ENCODE measurements around the gene ELAVL3. TPM values are rescaled to one million over a fixed set of nuclear protein-coding genes. Genes with fewer than 3 reads are reported as not detected.
A peak's percentile ranks its signal among the peaks of the same experiment; 100 is the strongest.
"Not testable (repeated sequence)": the region's sequence is repeated elsewhere in the genome, so short reads cannot be mapped to it uniquely, and the experiment has no call there.

ELAVL3 gene
- total RNA-seq, 1 donor from 2014 or later: 0.62 TPM

DNA sequence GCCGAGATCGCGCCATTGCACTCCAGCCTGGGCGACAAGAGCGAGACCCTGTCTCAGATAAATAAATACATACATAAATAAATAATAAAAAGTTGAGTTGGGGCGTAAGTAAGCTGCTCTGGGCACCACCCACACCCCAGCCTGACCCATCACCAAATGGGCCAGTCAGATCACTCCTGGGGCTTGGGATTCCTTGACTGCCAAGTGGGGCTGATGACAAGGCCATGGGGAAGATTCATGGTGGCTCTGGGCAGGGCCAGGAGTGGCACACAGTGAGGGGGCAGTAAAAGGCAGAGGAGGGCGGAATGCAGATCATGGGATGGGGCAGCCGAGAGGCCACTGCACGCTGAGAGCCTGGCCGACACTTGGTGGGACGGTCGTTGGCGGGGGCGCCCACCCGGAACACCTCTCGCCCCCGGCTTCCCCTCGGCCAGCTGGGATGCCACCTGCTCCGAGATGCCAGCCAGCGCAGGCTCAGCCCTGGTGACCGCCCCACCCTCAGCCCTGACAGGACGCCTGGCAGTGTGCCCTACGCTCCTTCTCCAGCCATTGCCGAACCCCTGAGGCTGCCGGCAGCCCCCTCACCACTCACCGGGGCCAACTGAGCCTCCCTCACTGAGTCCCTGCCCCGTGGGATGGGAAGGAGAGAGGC, 13.9 kb upstream of the ELAVL3 start:
- no peak for ATAC-seq (ENCODE audit: poor library complexity)
- intact Hi-C loops (cut with DNase I): no loop called here
- DNase-seq: no peak

DNA sequence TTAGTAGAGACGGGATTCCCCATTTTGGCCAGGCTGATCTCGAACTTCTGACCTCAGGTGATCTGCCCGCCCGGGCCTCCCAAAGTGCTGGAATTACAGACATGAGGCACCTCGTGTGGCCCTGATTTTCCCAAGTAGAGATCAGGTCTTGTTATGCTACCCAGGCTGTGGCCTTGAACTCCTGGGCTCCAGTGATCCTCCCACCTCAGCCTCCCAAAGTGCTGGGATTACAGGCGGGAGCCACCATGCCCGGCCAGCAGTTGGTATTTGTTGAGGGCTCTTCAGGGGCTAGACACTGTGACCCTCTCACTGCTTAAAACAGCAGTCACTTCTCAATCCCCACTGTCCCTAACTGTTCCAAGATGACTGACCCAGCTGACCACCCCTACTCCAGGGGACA, 8.5 kb upstream of the ELAVL3 start:
- intact Hi-C loops (cut with DNase I): no loop called here
- ATAC-seq (ENCODE audit: poor library complexity): no peak
- no peak for DNase-seq

DNA sequence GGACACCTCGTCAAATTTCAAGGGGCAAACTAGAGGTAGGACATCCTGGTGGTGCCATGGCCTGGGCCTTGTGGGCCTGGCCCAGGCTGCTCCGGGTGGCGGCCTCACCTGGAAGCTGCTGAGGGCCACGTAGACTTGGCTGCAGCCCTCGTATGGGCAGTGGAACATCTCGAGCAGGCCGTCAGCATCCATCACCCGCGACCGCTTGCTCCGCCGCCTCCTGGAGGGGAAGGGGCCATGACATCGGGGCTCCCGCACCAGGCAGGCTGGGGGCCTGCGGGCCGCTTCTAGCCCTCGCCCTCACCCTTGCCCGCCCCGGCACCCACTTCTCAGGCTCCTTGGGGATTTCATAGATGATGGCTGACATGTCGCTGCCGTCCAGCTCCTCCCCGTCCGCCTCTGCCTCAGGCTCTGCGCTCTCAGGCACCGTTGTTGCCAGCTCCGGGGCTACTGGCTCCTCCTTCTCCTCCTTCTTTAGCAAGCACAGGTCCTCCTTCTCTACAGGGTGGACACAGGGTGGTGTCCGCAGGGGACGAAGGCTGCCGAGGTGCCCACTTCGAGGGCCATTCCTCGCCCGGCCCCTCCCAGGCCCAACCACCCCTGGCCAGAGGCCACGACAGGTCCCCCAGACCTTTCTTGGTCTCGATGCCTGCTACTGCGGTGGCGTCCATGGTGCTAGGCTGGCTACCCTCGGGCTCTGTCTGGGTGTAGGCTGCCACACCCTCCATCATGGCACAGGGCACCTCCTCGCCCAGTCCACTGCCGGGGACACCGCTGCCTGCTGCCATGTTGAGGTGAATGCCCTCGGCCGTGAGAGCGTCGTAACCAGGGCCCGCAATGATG, 6.0 kb upstream of the ELAVL3 start:
- intact Hi-C loops (cut with DNase I): no loop called here
- ATAC-seq (ENCODE audit: poor library complexity) (no peak), DNase-seq (no peak)

DNA sequence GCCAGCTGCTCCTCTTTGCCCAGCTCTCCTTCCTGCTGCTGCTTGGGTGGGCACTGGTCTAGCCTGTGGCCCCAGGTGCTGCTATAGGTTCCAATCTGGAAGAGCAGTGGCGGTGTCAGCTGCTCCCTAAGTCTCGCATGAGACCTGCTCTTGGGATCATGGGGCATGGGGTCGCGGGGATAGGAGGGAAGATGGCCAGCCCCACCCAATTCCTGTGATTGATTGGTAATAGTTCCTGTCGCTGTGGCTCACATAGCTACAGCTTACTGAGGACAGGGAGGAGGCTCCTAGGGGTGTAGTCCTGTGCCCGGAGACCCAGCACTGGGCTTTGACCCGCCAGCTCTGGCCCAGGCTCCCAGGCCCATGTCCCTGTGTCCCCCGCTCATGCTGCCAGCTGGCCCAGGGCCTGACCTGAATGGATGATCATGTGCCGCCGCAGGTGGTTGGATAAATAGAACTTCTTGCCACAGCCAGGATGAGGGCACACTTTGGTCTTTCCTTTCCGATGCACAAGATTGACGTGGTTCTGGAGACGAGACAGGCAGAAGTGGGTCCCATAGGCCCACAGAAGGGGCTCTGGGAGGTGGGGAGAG, 4.5 kb upstream of the ELAVL3 start:
- intact Hi-C loops (cut with DNase I): no loop called here
- no peak for ATAC-seq (ENCODE audit: poor library complexity)
- no peak for DNase-seq

DNA sequence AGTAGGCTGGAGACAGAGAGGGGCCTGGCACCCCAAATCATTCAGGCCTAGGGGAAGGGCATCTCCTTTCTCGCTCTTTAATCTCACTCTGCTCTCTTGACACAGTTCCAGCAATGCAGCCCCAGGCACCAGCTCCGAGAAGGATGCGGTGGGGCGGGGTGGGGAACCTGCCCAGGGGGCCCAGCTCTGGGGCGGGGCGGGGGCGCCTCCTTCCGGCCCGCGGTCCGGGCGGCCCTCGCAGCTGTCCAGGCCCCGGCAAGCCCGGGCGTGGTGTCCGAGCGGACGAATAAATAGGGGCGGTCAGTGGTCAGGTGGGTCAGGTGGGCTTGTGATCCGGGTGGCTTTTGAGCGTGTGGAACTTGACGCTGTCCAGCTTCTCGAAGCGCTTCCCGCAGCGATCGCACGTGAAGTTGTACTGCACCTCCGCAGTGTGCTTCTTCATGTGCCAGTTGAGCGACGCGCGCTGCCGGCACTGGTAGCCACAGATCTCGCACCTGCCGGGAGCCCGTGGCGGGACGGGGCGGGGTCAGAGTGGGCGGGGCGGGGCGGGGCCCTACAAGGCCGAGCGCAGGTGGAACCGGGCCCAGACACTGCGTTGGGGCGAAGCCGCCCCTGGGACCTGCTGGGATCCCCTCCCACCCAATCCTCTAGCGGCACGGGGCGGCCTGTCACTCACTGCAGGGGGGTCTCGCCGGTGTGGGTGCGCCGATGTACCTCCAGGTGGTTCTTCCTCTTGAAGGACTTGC, 2.7 kb upstream of the ELAVL3 start:
- intact Hi-C loops (cut with DNase I): no loop called here
- DNase-seq (no peak), ATAC-seq (ENCODE audit: poor library complexity) (no peak)

DNA sequence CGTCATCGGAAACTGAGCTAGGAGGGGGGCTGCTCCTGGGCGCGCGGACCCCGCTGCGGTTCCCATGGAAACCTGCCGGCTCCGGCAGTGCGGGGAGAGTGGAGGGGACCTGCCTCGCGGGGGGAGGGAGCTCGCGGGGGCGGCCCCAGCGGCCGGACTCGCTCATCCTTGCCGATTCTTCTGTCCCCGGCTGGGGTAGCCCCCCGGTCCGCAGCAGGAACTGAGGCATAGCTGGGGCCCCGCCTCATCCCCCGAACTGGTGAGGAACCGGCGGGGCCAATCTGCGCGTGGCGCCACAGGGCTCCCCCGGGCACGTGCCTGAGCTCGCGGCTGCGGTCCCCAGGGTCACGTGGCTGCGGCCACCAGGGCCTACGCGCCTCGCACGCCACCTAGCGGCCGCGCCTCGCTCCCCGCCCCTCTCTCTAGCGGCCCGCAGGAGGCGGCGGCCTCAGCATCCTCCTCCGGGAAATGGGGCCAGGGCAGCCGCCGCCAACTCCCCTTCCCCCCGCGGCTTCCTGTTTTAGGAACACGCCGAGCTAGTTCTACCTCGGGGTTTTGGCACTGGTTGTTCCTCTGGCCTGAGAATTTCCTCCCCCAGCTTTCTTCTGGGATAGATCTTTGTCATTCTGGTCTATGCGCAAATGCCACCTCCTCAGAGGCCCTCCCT, 1.7 kb upstream of the ELAVL3 start:
- ATAC-seq (ENCODE audit: poor library complexity): peak; percentile 93
- intact Hi-C loops (cut with DNase I): no loop called here

DNA sequence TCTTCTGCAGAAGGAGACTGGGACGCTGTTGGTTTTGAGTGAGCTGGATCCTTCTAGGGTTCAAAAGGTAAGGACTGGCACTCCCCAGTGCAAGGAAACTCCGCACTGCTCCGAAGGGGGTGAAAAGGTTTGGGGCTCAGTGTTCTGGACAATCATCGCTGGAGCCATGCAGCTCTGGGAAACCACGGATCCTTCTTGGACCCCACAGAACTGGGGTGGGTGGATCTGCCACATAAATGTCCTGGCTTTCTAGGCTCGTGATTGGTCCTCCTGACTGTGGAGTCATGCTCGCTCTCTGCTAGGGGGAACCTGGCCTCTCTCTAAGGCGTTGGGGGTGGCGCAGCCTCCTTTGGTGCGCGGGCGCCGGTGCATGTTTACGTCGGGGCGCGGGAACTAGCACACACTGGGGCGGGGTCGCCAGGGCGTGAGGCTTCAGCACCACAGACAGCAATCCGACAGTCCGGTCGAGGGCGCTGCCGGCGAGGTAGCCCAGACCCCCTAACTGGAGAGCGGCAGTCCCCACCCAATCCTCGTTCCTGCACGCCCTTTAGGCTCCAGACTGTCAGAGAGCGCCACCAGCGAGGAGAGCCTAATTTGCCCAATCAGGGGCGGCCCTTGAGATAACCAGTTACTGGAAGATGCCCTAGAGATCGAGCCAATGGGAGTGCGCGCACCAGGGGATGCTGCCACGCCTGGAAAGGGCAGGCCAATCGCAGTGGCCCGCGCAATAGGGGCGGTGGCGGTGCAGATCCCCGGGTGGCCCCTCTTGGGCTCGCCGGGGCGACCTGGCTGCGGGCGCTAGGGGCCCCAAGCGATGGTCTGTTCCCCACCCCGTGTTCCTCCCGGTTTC, 913 bp upstream of the ELAVL3 start:
- intact Hi-C loops (cut with DNase I): no loop called here
- peak; percentile 76 for ATAC-seq (ENCODE audit: poor library complexity)
- DNase-seq: peak; percentile 83

More for the DNA sequence above, 1.7 kb upstream of the ELAVL3 start:
- peak; percentile 93 for DNase-seq

DNA sequence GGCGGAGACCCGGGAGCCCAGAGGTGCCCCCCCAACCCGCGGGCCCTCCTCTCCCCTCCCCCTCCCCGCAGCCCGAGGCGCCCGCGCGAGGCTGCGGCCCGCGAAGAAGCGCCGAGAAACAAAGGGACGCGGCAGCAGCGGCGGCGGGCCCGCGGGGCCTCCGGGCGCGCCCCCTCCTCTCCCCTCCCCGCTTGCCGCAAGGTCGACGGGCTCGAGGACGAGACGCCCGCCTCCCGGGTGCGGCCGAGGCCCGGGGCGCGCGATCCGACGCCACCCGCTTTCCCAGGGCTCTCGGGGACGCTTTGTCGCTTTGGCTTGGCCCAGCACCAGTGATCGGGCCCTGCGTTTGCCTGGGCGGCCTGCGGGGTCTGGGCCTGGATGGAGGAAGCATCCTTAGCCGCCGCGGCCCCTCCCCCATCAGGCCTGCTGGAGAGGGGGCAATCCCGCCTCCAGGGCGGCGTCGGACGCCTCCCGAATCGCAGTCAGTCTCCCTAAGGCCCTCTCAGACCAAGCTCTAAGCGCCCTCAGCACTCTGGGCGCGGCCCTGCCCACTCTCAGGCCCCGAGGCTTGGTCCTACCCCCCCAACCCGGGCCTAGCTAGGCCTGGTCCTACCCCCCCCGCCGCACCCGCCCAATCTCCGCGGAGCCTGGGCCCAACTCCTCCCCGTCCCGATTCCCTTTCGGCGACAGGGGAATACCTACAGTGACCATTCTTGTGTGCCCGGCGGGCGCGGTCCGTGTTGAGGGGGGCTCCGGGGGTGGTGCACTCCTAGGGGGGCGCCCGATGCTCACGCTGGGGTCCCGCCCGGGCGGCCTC, 740 bp downstream of the ELAVL3 start:
- ATAC-seq (ENCODE audit: poor library complexity): no peak
- DNase-seq: no peak
- intact Hi-C loops (cut with DNase I): no loop called here

DNA sequence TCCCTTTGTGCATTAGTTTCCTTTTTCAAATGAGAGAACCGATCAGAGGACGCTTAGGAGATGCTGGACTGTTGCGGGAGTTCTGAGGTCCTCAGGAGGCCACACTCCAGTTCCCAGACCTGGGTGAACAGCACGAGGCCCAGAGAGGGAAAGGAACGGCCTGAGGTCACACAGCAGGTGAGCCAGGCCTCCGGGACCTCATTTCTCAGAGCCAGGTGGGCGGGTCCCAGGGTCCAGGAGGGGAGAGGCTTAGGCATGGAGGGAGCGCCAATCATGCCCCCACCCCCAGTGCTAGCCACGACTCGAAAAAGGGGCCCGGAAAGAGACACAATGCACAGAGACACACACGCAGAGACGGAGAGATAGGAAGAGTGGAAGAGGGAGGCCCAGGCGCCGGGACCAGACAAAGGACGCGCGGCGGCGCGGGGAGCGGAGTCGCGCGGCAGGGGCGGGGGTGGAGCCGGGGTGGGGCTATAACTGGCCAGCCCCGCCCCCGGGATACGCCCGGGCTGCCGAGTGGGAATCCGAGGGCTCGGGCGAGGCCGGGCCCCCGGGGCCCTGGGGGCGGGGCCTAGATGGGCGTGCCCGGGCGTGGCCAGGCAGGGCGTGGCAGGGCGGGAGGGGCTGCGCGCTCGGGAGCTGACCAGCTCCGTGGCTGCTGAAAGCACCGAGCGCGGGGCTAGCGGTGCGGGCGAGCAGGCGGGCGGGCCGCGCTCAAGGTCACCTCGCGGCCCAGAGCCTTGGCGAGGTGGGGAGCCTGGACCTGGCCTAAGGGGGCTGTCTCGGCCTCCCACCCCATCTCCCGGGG, 1.6 kb downstream of the ELAVL3 start:
- DNase-seq (no peak), ATAC-seq (ENCODE audit: poor library complexity) (peak; percentile 5)
- intact Hi-C loops (cut with DNase I): no loop called here

DNA sequence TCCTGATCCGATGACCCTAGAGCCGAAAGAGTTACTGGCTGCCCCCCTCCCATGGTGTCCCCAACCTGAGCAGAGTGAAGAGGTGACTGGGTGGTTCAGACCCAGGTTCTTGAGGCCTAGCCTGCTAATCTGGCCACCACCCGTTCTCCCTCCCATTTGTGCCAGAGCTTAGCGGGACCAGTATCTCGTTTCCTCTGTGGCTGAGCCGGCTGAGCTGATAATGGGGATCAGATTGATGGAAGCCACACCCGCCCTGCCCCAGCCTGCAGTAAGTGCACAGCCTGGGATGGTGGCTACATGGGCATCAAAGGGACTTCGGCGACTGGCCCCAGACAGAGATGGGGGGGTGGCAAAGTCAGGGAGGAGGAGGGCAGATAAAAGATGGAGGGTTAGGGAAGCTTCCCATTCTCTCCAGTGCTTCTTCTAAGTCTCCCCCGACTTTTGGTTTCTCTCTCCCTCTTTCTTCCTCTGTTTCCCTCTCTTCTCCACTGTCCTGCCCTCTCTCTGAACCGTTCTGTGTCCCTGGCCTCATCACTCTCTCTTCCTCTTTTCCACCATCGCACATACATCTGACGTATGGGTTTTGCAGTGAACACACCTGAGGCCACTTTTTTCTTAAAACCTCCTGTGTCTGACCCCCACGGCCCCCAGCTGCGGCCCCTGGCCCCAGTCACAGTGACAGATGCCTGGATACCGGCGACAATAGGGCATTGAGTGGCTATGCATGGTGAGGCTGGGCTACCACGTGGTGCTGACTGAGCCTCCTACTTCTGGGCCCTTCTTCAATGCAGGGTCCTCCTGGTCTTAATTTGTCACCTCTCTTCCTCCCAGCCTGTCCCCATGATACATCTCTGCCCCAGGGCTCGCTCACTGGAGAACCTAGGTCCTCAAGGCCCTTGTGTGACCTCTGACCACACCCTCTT, 2.4 kb downstream of the ELAVL3 start:
- no peak for DNase-seq
- no peak for ATAC-seq (ENCODE audit: poor library complexity)
- intact Hi-C loops (cut with DNase I): no loop called here

DNA sequence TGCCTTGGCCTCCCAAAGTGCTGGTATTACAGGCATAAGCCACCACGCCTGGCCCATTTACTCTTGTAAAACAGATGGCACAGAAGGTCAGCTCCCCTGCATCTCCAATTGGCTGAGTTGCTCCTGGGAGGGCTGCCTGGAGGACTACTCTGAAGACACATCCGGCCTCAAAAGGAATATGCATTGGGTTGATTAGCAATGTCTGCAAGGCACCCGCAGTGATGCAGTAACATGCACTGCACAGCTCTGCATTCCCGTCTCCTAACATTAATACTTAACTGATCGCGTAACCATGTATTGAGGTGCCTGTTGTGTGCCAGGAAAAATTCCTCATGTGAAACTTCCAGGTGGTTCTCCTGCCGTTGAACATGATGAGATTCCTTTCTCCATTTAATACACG, 5.0 kb downstream of the ELAVL3 start:
- intact Hi-C loops (cut with DNase I): no loop called here
- DNase-seq (no peak), ATAC-seq (ENCODE audit: poor library complexity) (no peak)

DNA sequence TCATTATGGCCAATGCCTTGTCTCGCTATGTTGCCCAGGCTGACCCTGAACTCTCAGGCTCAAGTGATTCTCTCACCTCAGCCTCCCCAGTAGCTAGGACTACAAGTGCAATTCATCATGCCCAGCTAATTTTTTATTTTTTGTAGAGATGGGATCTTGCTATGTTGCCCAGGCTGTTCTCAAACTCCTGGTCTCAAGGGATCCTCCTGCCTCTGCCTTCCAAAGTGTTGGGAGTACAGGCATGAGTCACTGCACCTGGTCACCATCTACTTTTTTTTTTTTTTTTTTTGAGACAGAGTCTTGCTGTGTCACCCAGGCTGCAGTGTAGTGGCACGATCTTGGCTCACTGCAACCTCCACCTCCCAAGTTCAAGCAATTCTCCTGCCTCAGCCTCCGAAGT, 5.5 kb downstream of the ELAVL3 start:
- ATAC-seq (ENCODE audit: poor library complexity); intact Hi-C loops (cut with DNase I); DNase-seq: not testable (repeated sequence)

DNA sequence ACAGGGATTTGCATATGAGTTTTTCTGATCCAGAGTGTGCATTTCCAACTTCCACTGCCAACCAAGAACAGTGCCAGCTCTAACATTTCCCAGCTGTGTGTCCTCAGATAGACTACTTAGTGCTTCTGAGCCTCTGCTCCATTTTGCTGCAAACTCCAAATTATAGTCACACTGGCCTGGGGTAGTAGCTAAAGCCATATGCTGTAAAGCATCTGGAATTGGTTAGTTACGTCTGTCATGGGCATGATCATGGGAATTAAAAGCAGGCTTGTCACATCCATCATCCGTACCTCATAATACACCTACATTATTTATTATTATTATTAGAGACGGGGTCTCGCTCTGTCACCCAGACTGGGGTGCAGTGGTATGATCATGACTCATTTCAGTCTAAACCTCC, 7.1 kb downstream of the ELAVL3 start:
- intact Hi-C loops (cut with DNase I): no loop called here
- no peak for ATAC-seq (ENCODE audit: poor library complexity)
- DNase-seq: no peak

DNA sequence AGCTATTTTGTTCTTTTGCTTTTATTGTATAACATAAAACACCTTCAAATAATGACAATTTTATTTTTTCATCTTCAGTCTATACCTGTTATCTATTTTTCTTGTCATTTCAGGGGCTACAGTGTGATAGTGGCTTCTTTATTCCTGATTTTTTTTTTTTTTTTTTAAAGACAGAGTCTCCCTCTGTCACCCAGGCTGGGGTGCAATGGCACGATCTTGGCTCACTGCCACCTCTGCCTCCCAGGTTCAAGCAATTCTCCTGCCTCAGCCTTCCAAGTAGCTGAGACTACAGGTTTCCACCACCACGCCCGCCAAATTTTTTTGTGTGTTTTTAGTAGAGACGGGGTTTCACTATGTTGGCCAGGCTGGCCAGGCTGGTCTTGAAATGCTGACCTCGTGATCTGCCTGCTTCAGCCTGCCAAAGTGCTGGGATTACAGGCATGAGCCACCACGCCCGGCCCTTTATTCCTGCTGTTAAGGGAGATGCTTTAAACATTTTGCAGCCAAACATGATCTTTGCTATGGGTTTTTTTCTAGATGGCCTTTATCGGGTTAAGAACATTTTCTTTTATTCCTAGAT, 12.5 kb downstream of the ELAVL3 start:
- DNase-seq; intact Hi-C loops (cut with DNase I); ATAC-seq (ENCODE audit: poor library complexity): not testable (repeated sequence)

DNA sequence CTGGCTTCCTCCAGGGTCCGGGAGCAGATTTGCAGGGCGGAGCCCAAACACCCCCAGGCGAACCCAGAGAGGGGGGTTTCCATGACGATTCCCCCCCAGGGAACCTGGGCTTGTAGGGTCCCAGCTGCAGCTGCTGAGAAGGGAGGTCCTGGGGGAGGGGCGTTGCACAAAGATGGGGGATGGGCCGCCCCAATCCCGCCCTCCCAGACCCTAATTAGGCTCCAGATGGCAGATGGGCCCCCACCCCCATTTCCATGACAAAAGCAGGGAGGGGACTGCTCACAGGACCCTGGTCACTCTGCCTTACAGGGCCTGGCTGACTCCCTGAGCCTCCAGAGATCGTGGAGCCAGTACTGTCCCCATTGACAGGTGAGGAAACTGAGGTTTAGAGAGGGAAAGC, 15.2 kb downstream of the ELAVL3 start:
- DNase-seq (no peak), ATAC-seq (ENCODE audit: poor library complexity) (no peak)
- intact Hi-C loops (cut with DNase I): no loop called here

Data from Right ventricle myocardium superior (tissue), 1 donor.